Neural crest cell (in vitro differentiated cells): Measurements from ENCODE around the gene NPC1. TPM values are rescaled to one million over a fixed set of nuclear protein-coding genes. Genes with fewer than 3 reads are reported as not detected.
A peak's percentile ranks its signal among the peaks of the same experiment; 100 is the strongest.

Experiments used
- DNase-seq: peaks from one replicate; pipeline ENCODE4 v3.0.0; 2021; ENCODE audit warnings: low read depth, mixed read lengths, low spot score
- H3K27ac Mint-ChIP-seq: one replicate; pipeline ENCODE4 v1.8.0; 2021; ENCODE audit warnings: mild to moderate bottlenecking, mixed read lengths; ENCODE audit not compliant: unreplicated experiment
- H3K27me3 Mint-ChIP-seq: 2 replicates; pipeline ENCODE4 v1.8.0; 2021; ENCODE audit warnings: low read depth, mild to moderate bottlenecking, mixed read lengths
- H3K36me3 Mint-ChIP-seq: 2 replicates; pipeline ENCODE4 v1.8.0; 2021; ENCODE audit warnings: low read depth, mild to moderate bottlenecking, mixed read lengths
- H3K4me1 Mint-ChIP-seq: 2 replicates; pipeline ENCODE4 v1.8.0; 2021; ENCODE audit warnings: mixed read lengths
- H3K4me3 Mint-ChIP-seq: one replicate; pipeline ENCODE4 v1.8.0; 2021; ENCODE audit warnings: mild to moderate bottlenecking, mixed read lengths
- H3K9me3 Mint-ChIP-seq: 2 replicates; pipeline ENCODE4 v1.8.0; 2021; ENCODE audit warnings: mixed read lengths
- total RNA-seq: library from RNA; stranded (reverse); gene quantifications from 2 replicates; pipeline ENCODE4 v1.2.1, GENCODE V29; 2021
- TF ChIP-seq, protein P1 (sequence below): fragments of 200-600 bp; sonication (generic); conservative IDR thresholded peaks from 2 replicates; pipeline ENCODE4 v1.5.0; 2021; ENCODE audit warnings: antibody characterized with exemption, mild to moderate bottlenecking

NPC1 gene
- total RNA-seq, 1 donor from 2014 or later, result 62.7 TPM

DNA sequence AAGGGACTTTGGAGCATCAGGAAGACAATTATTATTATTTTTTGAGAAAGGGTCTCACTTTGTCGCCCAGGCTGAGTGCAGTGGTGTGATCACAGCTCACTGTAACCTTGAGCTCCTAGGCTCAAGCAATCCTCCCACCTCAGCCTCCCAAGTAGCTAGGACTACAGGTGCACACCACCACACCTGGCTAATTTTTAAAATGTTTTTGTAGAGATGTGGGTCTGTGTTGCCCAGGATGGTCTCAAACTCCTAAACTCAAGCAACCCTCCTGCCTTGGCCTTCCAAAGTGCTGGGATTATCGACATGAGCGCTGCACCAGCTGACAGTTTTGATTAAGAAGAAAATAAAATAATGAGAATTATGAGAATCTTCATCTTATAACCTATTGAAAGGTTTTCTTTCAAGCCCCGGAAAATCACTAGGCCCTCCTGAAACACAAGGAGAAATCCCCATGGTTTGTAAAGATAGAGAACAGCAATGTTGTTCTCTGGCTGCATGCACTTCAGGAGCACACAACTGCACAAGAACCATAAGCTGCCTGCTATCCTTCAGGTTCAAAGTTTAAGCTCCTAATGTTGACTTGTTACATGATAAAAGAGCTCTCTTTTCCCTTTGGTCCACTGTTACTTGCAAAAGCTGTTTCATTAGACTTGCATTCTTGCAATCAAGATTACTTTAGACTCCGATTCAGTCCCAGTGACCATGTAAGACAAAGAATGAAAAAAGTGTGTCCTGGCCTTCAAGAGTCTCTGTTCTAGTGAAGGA lies 16.8 kb downstream of the NPC1 start:
- Mint-ChIP-seq H3K4me1 (peaks cover 5% of the 10 kb centered on the region), H3K9me3 (no peaks in the 10 kb centered on the region), H3K27ac (no peak overlapping the region), H3K27me3 (no peaks in the 10 kb centered on the region), H3K4me3 (no peak overlapping the region), H3K36me3 (peaks cover 24% of the 10 kb centered on the region)
- no peak for DNase-seq
- TF ChIP-seq, protein P1, sequence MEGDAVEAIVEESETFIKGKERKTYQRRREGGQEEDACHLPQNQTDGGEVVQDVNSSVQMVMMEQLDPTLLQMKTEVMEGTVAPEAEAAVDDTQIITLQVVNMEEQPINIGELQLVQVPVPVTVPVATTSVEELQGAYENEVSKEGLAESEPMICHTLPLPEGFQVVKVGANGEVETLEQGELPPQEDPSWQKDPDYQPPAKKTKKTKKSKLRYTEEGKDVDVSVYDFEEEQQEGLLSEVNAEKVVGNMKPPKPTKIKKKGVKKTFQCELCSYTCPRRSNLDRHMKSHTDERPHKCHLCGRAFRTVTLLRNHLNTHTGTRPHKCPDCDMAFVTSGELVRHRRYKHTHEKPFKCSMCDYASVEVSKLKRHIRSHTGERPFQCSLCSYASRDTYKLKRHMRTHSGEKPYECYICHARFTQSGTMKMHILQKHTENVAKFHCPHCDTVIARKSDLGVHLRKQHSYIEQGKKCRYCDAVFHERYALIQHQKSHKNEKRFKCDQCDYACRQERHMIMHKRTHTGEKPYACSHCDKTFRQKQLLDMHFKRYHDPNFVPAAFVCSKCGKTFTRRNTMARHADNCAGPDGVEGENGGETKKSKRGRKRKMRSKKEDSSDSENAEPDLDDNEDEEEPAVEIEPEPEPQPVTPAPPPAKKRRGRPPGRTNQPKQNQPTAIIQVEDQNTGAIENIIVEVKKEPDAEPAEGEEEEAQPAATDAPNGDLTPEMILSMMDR, result no peak

DNA sequence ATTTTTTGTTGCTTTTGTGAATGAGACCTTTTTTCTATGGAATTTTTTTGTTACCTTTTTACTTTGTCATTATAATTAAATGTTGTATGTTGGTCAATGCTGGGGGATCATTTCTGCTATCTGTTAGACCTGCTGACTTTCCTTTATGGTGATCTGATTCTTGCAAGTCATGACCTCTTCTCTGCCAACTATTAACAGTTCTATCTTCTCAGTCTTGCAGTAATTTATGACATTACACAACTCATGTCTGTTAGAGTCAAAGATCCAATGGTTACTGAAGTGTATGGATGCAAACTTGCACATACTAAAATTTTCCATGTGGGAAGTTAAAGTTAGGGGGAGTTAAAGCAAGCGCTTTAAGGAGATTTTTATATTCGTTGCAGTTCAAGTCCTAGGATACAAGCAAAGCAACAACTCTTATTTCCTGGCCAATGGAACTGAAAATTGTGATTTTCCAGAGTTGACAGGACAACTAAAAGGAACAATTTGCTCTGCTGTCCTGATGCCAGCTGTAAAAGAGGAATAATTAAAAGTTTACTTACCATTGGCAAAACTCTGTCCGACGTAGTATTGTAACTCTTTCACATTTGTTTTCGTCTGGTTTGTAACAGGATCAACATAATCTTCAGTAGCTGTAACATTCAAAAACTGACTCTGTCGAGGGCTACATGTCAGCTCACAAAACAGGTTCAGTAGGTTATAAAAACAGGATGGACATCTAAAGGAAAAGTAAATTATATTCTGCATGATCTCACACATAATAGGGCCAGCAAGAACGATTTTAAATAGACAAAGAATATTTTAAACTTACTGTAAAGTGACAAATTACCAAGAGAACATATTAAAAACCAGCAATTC lies 17.8 kb downstream of the NPC1 start:
- Mint-ChIP-seq H3K27me3 (no peaks in the 10 kb centered on the region), H3K9me3 (no peaks in the 10 kb centered on the region), H3K4me1 (peaks cover under 1% of the 10 kb centered on the region), H3K36me3 (peaks cover 27% of the 10 kb centered on the region), H3K4me3 (no peak overlapping the region), H3K27ac (no peak overlapping the region)
- TF ChIP-seq, protein P1, result no peak
- no peak for DNase-seq

DNA sequence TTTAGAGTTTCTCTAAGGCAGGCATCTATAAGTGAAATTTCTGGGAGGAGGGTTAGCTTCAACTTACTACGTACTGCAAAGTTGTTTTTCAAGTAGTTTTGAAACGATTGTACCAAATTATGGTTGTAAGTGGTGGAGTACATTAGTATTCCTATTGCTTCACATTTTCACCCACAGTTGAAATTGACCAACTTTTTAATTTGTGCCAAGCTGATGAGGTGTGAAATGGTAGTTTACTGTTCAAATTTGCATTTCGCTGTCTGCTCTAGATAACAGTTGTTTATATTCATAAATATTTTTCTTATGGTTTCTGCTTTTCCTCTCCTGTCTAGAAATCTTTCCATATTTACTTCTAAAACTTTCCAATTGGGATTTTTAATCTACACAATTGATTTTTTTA lies 18.6 kb downstream of the NPC1 start:
- no peak overlapping the region for H3K27ac Mint-ChIP-seq
- peaks cover 30% of the 10 kb centered on the region for H3K36me3 Mint-ChIP-seq
- no peaks in the 10 kb centered on the region for H3K9me3 Mint-ChIP-seq
- H3K27me3 Mint-ChIP-seq, result no peaks in the 10 kb centered on the region
- H3K4me1 Mint-ChIP-seq, result no peaks in the 10 kb centered on the region
- TF ChIP-seq, protein P1, result no peak
- no peak for DNase-seq
- no peak overlapping the region for H3K4me3 Mint-ChIP-seq

DNA sequence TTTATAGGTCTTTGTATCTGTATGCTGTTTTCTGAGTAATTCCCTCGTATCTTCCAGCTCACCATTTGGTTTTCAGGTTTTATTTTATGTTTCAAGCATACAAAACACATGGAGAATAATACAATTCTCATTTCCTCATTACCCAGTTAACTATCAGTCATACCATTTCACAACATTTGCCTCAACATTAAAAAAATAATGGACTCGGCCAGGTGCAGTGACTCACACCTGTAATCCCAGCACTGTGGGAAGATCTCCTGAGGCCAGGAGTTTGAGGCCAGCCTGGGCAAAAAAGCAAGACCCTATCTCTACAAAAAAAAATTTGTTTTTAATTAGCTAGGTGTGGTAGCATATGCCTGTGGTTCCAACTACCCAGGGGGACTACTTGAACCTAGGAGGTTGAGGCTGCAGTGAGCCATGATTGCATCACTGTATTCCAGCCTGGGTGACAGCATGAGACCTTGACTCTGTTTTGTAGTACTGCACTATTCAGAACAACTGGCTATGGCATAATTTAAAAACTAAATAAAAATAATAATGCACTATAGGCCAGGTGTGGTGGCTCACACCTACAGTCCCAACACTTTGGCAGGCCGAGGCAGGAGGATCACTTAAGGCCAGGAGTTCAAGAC lies 20.3 kb downstream of the NPC1 start:
- Mint-ChIP-seq H3K27me3 (no peaks in the 10 kb centered on the region), H3K4me1 (no peaks in the 10 kb centered on the region), H3K4me3 (no peak overlapping the region), H3K9me3 (no peaks in the 10 kb centered on the region), H3K36me3 (peaks cover 33% of the 10 kb centered on the region), H3K27ac (peak overlapping the region; percentile 70)
- TF ChIP-seq, protein P1, result no peak
- no peak for DNase-seq

DNA sequence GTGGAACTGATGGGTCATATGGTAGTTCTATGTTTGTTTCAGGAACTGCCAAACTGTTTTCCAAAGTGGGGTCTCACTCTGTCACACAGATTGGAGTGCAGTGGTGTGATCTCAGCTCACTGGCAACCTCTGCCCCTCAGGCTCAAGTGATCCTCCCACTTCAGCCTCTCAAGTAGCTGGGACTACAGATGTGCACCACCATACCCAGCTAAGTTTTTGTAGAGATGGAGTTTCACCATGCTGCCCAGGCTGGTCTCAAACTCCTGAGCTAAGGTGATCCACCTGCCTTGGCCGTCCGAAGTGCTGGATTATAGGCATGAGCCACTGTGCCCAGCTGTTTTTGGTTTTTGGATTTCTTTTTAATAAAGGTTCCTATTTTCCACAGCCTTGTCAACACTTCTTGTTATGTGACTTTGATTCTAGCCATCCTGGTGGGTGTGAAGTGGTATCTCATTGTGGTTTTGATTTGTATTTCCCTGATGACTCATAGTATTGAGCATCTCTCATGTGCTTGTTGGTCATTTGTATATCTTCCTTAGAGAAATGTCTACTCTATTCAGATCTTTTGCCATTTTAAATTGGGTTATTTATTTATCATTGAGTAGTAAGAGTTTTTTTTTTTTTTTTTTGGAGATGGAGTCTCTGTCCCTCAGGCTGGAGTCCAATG lies 22.8 kb downstream of the NPC1 start:
- Mint-ChIP-seq H3K4me3 (no peak overlapping the region), H3K36me3 (peaks cover 27% of the 10 kb centered on the region), H3K9me3 (no peaks in the 10 kb centered on the region), H3K27me3 (no peaks in the 10 kb centered on the region), H3K4me1 (no peaks in the 10 kb centered on the region), H3K27ac (no peak overlapping the region)
- TF ChIP-seq, protein P1, result no peak
- no peak for DNase-seq
